ENCODE results near the gene ZNF446.

ZNF446 gene

GRCh38 chr19:58455306-58455705, 20.8 kb upstream of the ZNF446 start:
- H3K4me2 ChIP-seq (ENCODE audit: insufficient read depth, low read length): no peak overlapping the region
- peaks cover 30% of the 10 kb centered on the region for H3K36me3 ChIP-seq (ENCODE audit: insufficient read depth, low read length)
- H3K4me1 ChIP-seq (ENCODE audit: insufficient read depth, low read length): peaks cover 18% of the 10 kb centered on the region
- no peak for DNase-seq
- 0 out of 2 replicates have a peak, but pooled peaks cover 3% of the 10 kb centered on the region for H3K79me2 ChIP-seq (ENCODE audit: insufficient read depth, low read length)
- peaks cover 4% of the 10 kb centered on the region for H3K27me3 ChIP-seq (ENCODE audit: insufficient read depth, low read length, poor library complexity)
- H2AFZ ChIP-seq (ENCODE audit: low read depth, low read length): no peak overlapping the region
- no peak overlapping the region for H3K27ac ChIP-seq (ENCODE audit: low read length)
- no peak for TF ChIP-seq EZH2 (IDR thresholded peaks at IDR 0.05; ENCODE audit: borderline replicate concordance, low read depth, low read length, severe bottlenecking)
- TF ChIP-seq, protein P1, sequence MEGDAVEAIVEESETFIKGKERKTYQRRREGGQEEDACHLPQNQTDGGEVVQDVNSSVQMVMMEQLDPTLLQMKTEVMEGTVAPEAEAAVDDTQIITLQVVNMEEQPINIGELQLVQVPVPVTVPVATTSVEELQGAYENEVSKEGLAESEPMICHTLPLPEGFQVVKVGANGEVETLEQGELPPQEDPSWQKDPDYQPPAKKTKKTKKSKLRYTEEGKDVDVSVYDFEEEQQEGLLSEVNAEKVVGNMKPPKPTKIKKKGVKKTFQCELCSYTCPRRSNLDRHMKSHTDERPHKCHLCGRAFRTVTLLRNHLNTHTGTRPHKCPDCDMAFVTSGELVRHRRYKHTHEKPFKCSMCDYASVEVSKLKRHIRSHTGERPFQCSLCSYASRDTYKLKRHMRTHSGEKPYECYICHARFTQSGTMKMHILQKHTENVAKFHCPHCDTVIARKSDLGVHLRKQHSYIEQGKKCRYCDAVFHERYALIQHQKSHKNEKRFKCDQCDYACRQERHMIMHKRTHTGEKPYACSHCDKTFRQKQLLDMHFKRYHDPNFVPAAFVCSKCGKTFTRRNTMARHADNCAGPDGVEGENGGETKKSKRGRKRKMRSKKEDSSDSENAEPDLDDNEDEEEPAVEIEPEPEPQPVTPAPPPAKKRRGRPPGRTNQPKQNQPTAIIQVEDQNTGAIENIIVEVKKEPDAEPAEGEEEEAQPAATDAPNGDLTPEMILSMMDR (IDR thresholded peaks at IDR 0.05; ENCODE audit: borderline replicate concordance, extremely low read depth, low read length, poor library complexity, severe bottlenecking): no peak
- no peaks in the 10 kb centered on the region for H4K20me1 ChIP-seq (ENCODE audit: insufficient read depth, low read length)
- no peak overlapping the region for H3K4me3 ChIP-seq (ENCODE audit: low read depth in 1 of 2, low read length in 2 of 2)
- ATAC-seq (ENCODE audit: insufficient read depth, low read depth): no peak
- H3K9ac ChIP-seq (ENCODE audit: low read depth, low read length): no peak overlapping the region
- H3K9me3 ChIP-seq (ENCODE audit: insufficient read depth, low read length, severe bottlenecking): no peaks in the 10 kb centered on the region

GRCh38 chr19:58456111-58456510, 20.0 kb upstream of the ZNF446 start:
- no peak overlapping the region for H3K4me3 ChIP-seq (ENCODE audit: low read depth in 1 of 2, low read length in 2 of 2)
- no peak overlapping the region for H3K9ac ChIP-seq (ENCODE audit: low read depth, low read length)
- no peaks in the 10 kb centered on the region for H3K9me3 ChIP-seq (ENCODE audit: insufficient read depth, low read length, severe bottlenecking)
- H3K27ac ChIP-seq (ENCODE audit: low read length): no peak overlapping the region
- 0 out of 2 replicates have a peak, but pooled peaks cover 3% of the 10 kb centered on the region for H3K79me2 ChIP-seq (ENCODE audit: insufficient read depth, low read length)
- H3K36me3 ChIP-seq (ENCODE audit: insufficient read depth, low read length): peaks cover 30% of the 10 kb centered on the region
- H3K4me1 ChIP-seq (ENCODE audit: insufficient read depth, low read length): peaks cover 12% of the 10 kb centered on the region
- no peaks in the 10 kb centered on the region for H3K27me3 ChIP-seq (ENCODE audit: insufficient read depth, low read length, poor library complexity)
- DNase-seq (no peak), ATAC-seq (ENCODE audit: insufficient read depth, low read depth) (no peak)
- no peak overlapping the region for H2AFZ ChIP-seq (ENCODE audit: low read depth, low read length)
- no peaks in the 10 kb centered on the region for H4K20me1 ChIP-seq (ENCODE audit: insufficient read depth, low read length)
- no peak for TF ChIP-seq EZH2 (IDR thresholded peaks at IDR 0.05; ENCODE audit: borderline replicate concordance, low read depth, low read length, severe bottlenecking)
- TF ChIP-seq, protein P1 (IDR thresholded peaks at IDR 0.05; ENCODE audit: borderline replicate concordance, extremely low read depth, low read length, poor library complexity, severe bottlenecking): no peak
- no peak overlapping the region for H3K4me2 ChIP-seq (ENCODE audit: insufficient read depth, low read length)

- TF ChIP-seq, protein P1 (IDR thresholded peaks at IDR 0.05; ENCODE audit: borderline replicate concordance, extremely low read depth, low read length, poor library complexity, severe bottlenecking): no peak
- TF ChIP-seq EZH2 (IDR thresholded peaks at IDR 0.05; ENCODE audit: borderline replicate concordance, low read depth, low read length, severe bottlenecking): no peak
- DNase-seq (no peak), ATAC-seq (ENCODE audit: insufficient read depth, low read depth) (no peak)
- H3K4me2 ChIP-seq (ENCODE audit: insufficient read depth, low read length): no peak overlapping the region
- no peaks in the 10 kb centered on the region for H3K9me3 ChIP-seq (ENCODE audit: insufficient read depth, low read length, severe bottlenecking)
- no peaks in the 10 kb centered on the region for H3K4me1 ChIP-seq (ENCODE audit: insufficient read depth, low read length)
- no peak overlapping the region for H2AFZ ChIP-seq (ENCODE audit: low read depth, low read length)
- no peaks in the 10 kb centered on the region for H3K79me2 ChIP-seq (ENCODE audit: insufficient read depth, low read length)
- H3K4me3 ChIP-seq (ENCODE audit: low read depth in 1 of 2, low read length in 2 of 2): no peak overlapping the region
- no peaks in the 10 kb centered on the region for H3K27me3 ChIP-seq (ENCODE audit: insufficient read depth, low read length, poor library complexity)
- H3K9ac ChIP-seq (ENCODE audit: low read depth, low read length): no peak overlapping the region
- H3K36me3 ChIP-seq (ENCODE audit: insufficient read depth, low read length): peaks cover 17% of the 10 kb centered on the region
- H3K27ac ChIP-seq (ENCODE audit: low read length): no peak overlapping the region
- H4K20me1 ChIP-seq (ENCODE audit: insufficient read depth, low read length): no peaks in the 10 kb centered on the region
Observed at GRCh38 chr19:58460039-58460438, 16.1 kb upstream of the ZNF446 start.

All from DND-41 (cell line).